KBM-7 (cell line): ENCODE results near the gene ABLIM1.

ENCODE experiments used
- DNase-seq: peaks from one replicate; pipeline ENCODE4 v3.0.0-alpha.2; 2015
- in situ Hi-C: fragments of 300-500 bp; cut with MboI; formaldehyde crosslinking; loops from 2 replicates; pipeline ENCODE4 v1.14.3; 2020; ENCODE audit warnings: low sequenced_read_pairs, low pct_unique_long_range_greater_than_20kb, mixed read lengths

Gene ABLIM1

GRCh38 chr10:114408112-114408967 is 249.7 kb downstream of the ABLIM1 start:
- in situ Hi-C loops, result no loop called here
- DNase-seq, result no peak

- in situ Hi-C loops, result no loop called here
Measured at GRCh38 chr10:114406455-114406854, 251.6 kb downstream of the ABLIM1 start.

GRCh38 chr10:114405011-114405350 is 253.1 kb downstream of the ABLIM1 start:
- no peak for DNase-seq
- in situ Hi-C loops, result no loop called here

More at GRCh38 chr10:114406455-114406854, 251.6 kb downstream of the ABLIM1 start:
- DNase-seq, result no peak

GRCh38 chr10:114404171-114405010 is 253.7 kb downstream of the ABLIM1 start, which contains the start of gene AFAP1L2:
TSS of gene AFAP1L2 (minus strand) at chr10:114404502. CDS start at chr10:114404455, 47 bp downstream.
- in situ Hi-C loops, result no loop called here
- DNase-seq, result no peak

GRCh38 chr10:114403541-114404161 is 254.4 kb downstream of the ABLIM1 start:
- DNase-seq, result no peak
- in situ Hi-C loops, result no loop called here

- DNase-seq, result no peak
- in situ Hi-C loops, result no loop called here
Measured at GRCh38 chr10:114402871-114403540, 255.1 kb downstream of the ABLIM1 start.

- DNase-seq, result no peak
- in situ Hi-C loops, result no loop called here
Measured at GRCh38 chr10:114402233-114402632, 255.8 kb downstream of the ABLIM1 start.

GRCh38 chr10:114401195-114401791 is 256.8 kb downstream of the ABLIM1 start:
- DNase-seq, result no peak
- in situ Hi-C loops, result no loop called here

- in situ Hi-C loops, result no loop called here
- no peak for DNase-seq
Measured at GRCh38 chr10:114400091-114400490, 258.0 kb downstream of the ABLIM1 start.

- in situ Hi-C loops, result no loop called here
- no peak for DNase-seq
Measured at GRCh38 chr10:114399576-114399975, 258.5 kb downstream of the ABLIM1 start.

GRCh38 chr10:114398587-114399331 is 259.3 kb downstream of the ABLIM1 start:
- DNase-seq, result no peak
- in situ Hi-C loops, result no loop called here

- no peak for DNase-seq
- in situ Hi-C loops, result no loop called here
Measured at GRCh38 chr10:114397651-114398145, 260.4 kb downstream of the ABLIM1 start.

GRCh38 chr10:114396464-114396863 is 261.6 kb downstream of the ABLIM1 start:
- in situ Hi-C loops, result no loop called here
- DNase-seq, result no peak

GRCh38 chr10:114395366-114396022 is 262.6 kb downstream of the ABLIM1 start:
- in situ Hi-C loops, result no loop called here
- DNase-seq, result no peak

- in situ Hi-C loops, result no loop called here
- no peak for DNase-seq
Measured at GRCh38 chr10:114394531-114394930, 263.5 kb downstream of the ABLIM1 start.

GRCh38 chr10:114393886-114394285 is 264.2 kb downstream of the ABLIM1 start:
- in situ Hi-C loops, result no loop called here
- DNase-seq, result no peak

- in situ Hi-C loops, result no loop called here
- DNase-seq, result no peak
Measured at GRCh38 chr10:114393482-114393881, 264.6 kb downstream of the ABLIM1 start.
